ENCODE measurements around the gene EFTUD2.
"Not testable (repeated sequence)": the region's sequence is repeated elsewhere in the genome, so short reads cannot be mapped to it uniquely, and the experiment has no call there.

EFTUD2 gene

DNA sequence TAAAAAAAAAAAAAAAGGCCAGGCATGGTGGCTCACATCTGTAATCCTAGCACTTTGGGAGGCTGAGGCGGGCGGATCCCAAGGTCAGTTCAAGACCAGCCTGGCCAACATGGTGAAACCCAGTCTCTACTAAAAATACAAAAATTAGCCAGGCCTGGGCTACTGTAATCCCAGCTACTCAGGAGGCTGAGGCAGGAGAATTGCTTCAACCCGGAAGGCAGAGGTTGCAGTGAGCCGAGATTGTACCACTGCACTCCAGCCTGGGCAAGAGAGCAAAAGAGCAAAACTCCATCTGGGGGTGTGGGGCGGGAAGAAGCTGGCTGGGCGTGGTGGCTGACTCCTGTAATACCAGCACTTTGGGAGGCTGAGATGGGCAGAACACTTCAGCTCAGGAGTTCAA, 80.7 kb downstream of the EFTUD2 start:
- not testable (repeated sequence) for H3K36me3 ChIP-seq (ENCODE audit: control insufficient read depth in 2 of 2, insufficient read depth in 2 of 2, low read length in 2 of 2); H3K4me3 ChIP-seq (ENCODE audit: low read length in 2 of 2); H3K9ac ChIP-seq (ENCODE audit: low read depth in 1 of 2, low read length in 2 of 2); H3K4me1 ChIP-seq (ENCODE audit: control insufficient read depth in 2 of 2, insufficient read depth in 2 of 2, low read length in 2 of 2); H3K27me3 ChIP-seq (ENCODE audit: control insufficient read depth in 2 of 2, insufficient read depth in 2 of 2, low read length in 2 of 2); H3K27ac ChIP-seq (ENCODE audit: low read depth in 2 of 2, low read length in 2 of 2); H3K9me3 ChIP-seq (ENCODE audit: control insufficient read depth in 2 of 2, low read length in 2 of 2)

- Histone ChIP-seq H3K4me1 (ENCODE audit: control insufficient read depth in 2 of 2, insufficient read depth in 2 of 2, low read length in 2 of 2) (no peaks in the 10 kb centered on the region), H3K27me3 (ENCODE audit: control insufficient read depth in 2 of 2, insufficient read depth in 2 of 2, low read length in 2 of 2) (no peaks in the 10 kb centered on the region), H3K27ac (ENCODE audit: low read depth in 2 of 2, low read length in 2 of 2) (no peak overlapping the region), H3K9me3 (ENCODE audit: control insufficient read depth in 2 of 2, low read length in 2 of 2) (no peaks in the 10 kb centered on the region), H3K4me3 (ENCODE audit: low read length in 2 of 2) (no peak overlapping the region), H3K9ac (ENCODE audit: low read depth in 1 of 2, low read length in 2 of 2) (no peak overlapping the region), H3K36me3 (ENCODE audit: control insufficient read depth in 2 of 2, insufficient read depth in 2 of 2, low read length in 2 of 2) (no peaks in the 10 kb centered on the region)
Observed at GRCh38 chr17:44812263-44812662, 87.0 kb downstream of the EFTUD2 start.

GRCh38 chr17:44808656-44809388, 90.4 kb downstream of the EFTUD2 start:
- H3K9ac ChIP-seq (ENCODE audit: low read depth in 1 of 2, low read length in 2 of 2); H3K4me3 ChIP-seq (ENCODE audit: low read length in 2 of 2); H3K36me3 ChIP-seq (ENCODE audit: control insufficient read depth in 2 of 2, insufficient read depth in 2 of 2, low read length in 2 of 2); H3K4me1 ChIP-seq (ENCODE audit: control insufficient read depth in 2 of 2, insufficient read depth in 2 of 2, low read length in 2 of 2); H3K9me3 ChIP-seq (ENCODE audit: control insufficient read depth in 2 of 2, low read length in 2 of 2); H3K27ac ChIP-seq (ENCODE audit: low read depth in 2 of 2, low read length in 2 of 2); H3K27me3 ChIP-seq (ENCODE audit: control insufficient read depth in 2 of 2, insufficient read depth in 2 of 2, low read length in 2 of 2): not testable (repeated sequence)

GRCh38 chr17:44808156-44808555, 91.1 kb downstream of the EFTUD2 start:
- Histone ChIP-seq H3K27me3 (ENCODE audit: control insufficient read depth in 2 of 2, insufficient read depth in 2 of 2, low read length in 2 of 2) (peaks cover 0 to 5% of the 10 kb centered on the region in 2 donors), H3K27ac (ENCODE audit: low read depth in 2 of 2, low read length in 2 of 2) (no peak overlapping the region), H3K9ac (ENCODE audit: low read depth in 1 of 2, low read length in 2 of 2) (no peak overlapping the region), H3K9me3 (ENCODE audit: control insufficient read depth in 2 of 2, low read length in 2 of 2) (no peaks in the 10 kb centered on the region), H3K4me3 (ENCODE audit: low read length in 2 of 2) (no peak overlapping the region), H3K4me1 (ENCODE audit: control insufficient read depth in 2 of 2, insufficient read depth in 2 of 2, low read length in 2 of 2) (no peaks in the 10 kb centered on the region), H3K36me3 (ENCODE audit: control insufficient read depth in 2 of 2, insufficient read depth in 2 of 2, low read length in 2 of 2) (no peaks in the 10 kb centered on the region)

- Histone ChIP-seq H3K9me3 (ENCODE audit: control insufficient read depth in 2 of 2, low read length in 2 of 2) (no peaks in the 10 kb centered on the region), H3K9ac (ENCODE audit: low read depth in 1 of 2, low read length in 2 of 2) (no peak overlapping the region), H3K27ac (ENCODE audit: low read depth in 2 of 2, low read length in 2 of 2) (no peak overlapping the region), H3K27me3 (ENCODE audit: control insufficient read depth in 2 of 2, insufficient read depth in 2 of 2, low read length in 2 of 2) (peaks cover 0 to 5% of the 10 kb centered on the region in 2 donors), H3K36me3 (ENCODE audit: control insufficient read depth in 2 of 2, insufficient read depth in 2 of 2, low read length in 2 of 2) (no peaks in the 10 kb centered on the region), H3K4me3 (ENCODE audit: low read length in 2 of 2) (no peak overlapping the region), H3K4me1 (ENCODE audit: control insufficient read depth in 2 of 2, insufficient read depth in 2 of 2, low read length in 2 of 2) (no peaks in the 10 kb centered on the region)
Observed at GRCh38 chr17:44807817-44808155, 91.5 kb downstream of the EFTUD2 start.

DNA sequence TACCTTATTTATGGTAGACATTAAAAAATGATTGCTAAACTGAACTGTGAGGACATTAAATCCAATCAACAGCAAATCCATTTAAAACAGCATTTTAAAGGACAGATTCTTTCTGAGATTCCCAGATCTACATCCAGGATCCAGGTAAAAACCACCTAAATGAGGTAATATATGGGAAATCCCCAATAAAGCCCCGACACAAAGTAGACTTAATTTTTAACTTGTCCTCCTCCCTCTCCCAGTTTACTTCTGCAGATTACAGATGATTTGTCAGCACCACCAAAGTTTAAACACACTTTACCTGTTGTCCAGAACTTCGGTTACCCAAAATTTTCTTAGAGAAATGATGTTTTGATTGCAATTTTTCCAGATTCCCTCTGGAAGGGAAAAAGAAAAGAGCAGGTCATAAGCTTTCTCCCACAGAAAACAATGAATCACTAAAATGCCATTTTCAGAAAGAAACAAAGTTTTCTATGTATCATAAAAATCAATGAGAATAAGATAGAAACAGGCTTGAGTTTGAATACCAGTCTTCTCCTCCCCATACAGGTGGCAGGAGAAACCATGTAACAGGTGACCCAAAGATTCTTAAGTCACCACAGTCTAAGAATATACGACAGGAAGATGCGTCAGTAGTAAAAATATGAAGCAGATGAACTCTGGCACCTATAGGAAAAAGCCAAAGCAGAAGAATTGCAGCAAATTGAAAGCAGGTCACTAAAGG, 92.0 kb downstream of the EFTUD2 start:
- Histone ChIP-seq H3K9me3 (ENCODE audit: control insufficient read depth in 2 of 2, low read length in 2 of 2) (no peaks in the 10 kb centered on the region), H3K4me1 (ENCODE audit: control insufficient read depth in 2 of 2, insufficient read depth in 2 of 2, low read length in 2 of 2) (no peaks in the 10 kb centered on the region), H3K9ac (ENCODE audit: low read depth in 1 of 2, low read length in 2 of 2) (no peak overlapping the region), H3K36me3 (ENCODE audit: control insufficient read depth in 2 of 2, insufficient read depth in 2 of 2, low read length in 2 of 2) (no peaks in the 10 kb centered on the region), H3K4me3 (ENCODE audit: low read length in 2 of 2) (no peak overlapping the region), H3K27ac (ENCODE audit: low read depth in 2 of 2, low read length in 2 of 2) (no peak overlapping the region), H3K27me3 (ENCODE audit: control insufficient read depth in 2 of 2, insufficient read depth in 2 of 2, low read length in 2 of 2) (peaks cover 0 to 5% of the 10 kb centered on the region in 2 donors)

GRCh38 chr17:44804302-44805089, 94.7 kb downstream of the EFTUD2 start:
- Histone ChIP-seq H3K36me3 (ENCODE audit: control insufficient read depth in 2 of 2, insufficient read depth in 2 of 2, low read length in 2 of 2) (no peaks in the 10 kb centered on the region), H3K9ac (ENCODE audit: low read depth in 1 of 2, low read length in 2 of 2) (no peak overlapping the region), H3K4me3 (ENCODE audit: low read length in 2 of 2) (no peak overlapping the region), H3K27ac (ENCODE audit: low read depth in 2 of 2, low read length in 2 of 2) (no peak overlapping the region), H3K27me3 (ENCODE audit: control insufficient read depth in 2 of 2, insufficient read depth in 2 of 2, low read length in 2 of 2) (peaks cover 0 to 5% of the 10 kb centered on the region in 2 donors), H3K9me3 (ENCODE audit: control insufficient read depth in 2 of 2, low read length in 2 of 2) (no peaks in the 10 kb centered on the region), H3K4me1 (ENCODE audit: control insufficient read depth in 2 of 2, insufficient read depth in 2 of 2, low read length in 2 of 2) (no peaks in the 10 kb centered on the region)

DNA sequence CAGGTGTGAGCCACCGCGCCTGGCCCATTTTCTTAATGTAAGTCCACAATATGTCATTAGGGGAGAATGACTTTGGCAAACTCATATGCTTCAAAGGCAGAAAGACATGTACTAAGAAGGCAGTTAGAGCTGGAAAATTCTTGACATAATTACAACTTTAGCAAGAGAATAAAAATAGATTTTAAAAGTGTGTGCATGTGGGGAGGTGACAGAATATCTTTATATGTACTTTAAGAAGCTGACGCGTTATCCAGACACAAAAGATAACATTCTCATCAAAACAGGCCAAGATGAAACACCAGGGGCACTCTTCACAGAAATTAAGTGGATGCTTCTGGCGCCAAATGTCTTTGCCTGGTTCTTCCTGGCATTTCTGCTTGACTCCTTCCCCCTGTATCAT, 97.4 kb downstream of the EFTUD2 start:
- Histone ChIP-seq H3K27me3 (ENCODE audit: control insufficient read depth in 2 of 2, insufficient read depth in 2 of 2, low read length in 2 of 2) (peaks cover 0 to 5% of the 10 kb centered on the region in 2 donors), H3K27ac (ENCODE audit: low read depth in 2 of 2, low read length in 2 of 2) (no peak overlapping the region), H3K9me3 (ENCODE audit: control insufficient read depth in 2 of 2, low read length in 2 of 2) (no peaks in the 10 kb centered on the region), H3K9ac (ENCODE audit: low read depth in 1 of 2, low read length in 2 of 2) (no peak overlapping the region), H3K4me3 (ENCODE audit: low read length in 2 of 2) (no peak overlapping the region), H3K4me1 (ENCODE audit: control insufficient read depth in 2 of 2, insufficient read depth in 2 of 2, low read length in 2 of 2) (no peaks in the 10 kb centered on the region), H3K36me3 (ENCODE audit: control insufficient read depth in 2 of 2, insufficient read depth in 2 of 2, low read length in 2 of 2) (no peaks in the 10 kb centered on the region)

Data from mucosa of rectum (tissue), 2 donors.